A673 (cell line): ENCODE measurements around the gene ADGRL1.

Source experiments
- CTCF ChIP-seq: fragments of 300-800, 200-600 bp; sonication (generic); conservative IDR thresholded peaks from 2 replicates; pipeline ENCODE4 v1.5.1; 2017; ENCODE audit warnings: low read depth, mild to moderate bottlenecking, antibody characterized with exemption, low read length, moderate library complexity, mixed read lengths
- EZH2 ChIP-seq: fragments of 200-600 bp; sonication (generic); IDR thresholded peaks from 2 replicates; pipeline ENCODE4 v1.6.1; 2017; ENCODE audit warnings: borderline replicate concordance, low read depth, mild to moderate bottlenecking, mixed read lengths, antibody characterized with exemption, low read length; ENCODE audit not compliant: poor library complexity, severe bottlenecking

DNA sequence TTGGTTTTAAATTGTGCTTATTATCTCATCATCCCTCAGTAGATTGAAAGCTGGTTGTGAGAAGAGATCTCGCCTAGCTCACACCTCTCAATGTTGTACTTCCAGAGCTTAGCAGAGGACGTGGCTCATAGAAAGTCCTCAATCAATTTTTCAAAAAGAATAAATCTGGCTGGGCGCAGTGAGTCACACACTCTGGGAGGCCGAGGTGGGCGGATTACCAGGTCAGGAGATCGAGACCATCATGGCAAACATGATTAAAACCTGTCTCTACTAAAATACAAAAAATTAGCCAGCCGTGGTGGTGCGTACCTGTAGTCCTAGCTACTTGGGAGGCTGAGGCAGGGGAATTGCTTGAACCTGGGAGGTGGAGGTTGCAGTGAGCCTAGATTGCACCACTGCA, 64.9 kb downstream of the ADGRL1 start:
- TF ChIP-seq CTCF (no peak), EZH2 (no peak)
